Fibroblast of pulmonary artery (primary cell): Measurements from ENCODE around the gene SLC6A6.

Experiments used
- DNase-seq: peaks from one replicate; pipeline ENCODE4 v3.0.0-alpha.2; 2010; ENCODE audit warnings: low read depth
- H3K4me3 ChIP-seq: replicated peaks from 2 replicates; pipeline ENCODE4 v1.5.1; 2011; ENCODE audit warnings: low read depth, mild to moderate bottlenecking, control low read depth, low read length, moderate library complexity
- CTCF ChIP-seq: IDR thresholded peaks from 2 replicates; pipeline ENCODE4 v1.5.1; 2011; ENCODE audit warnings: mild to moderate bottlenecking, control low read depth, low read length, inconsistent platforms; ENCODE audit errors: missing control alignments

Gene SLC6A6

GRCh38 chr3:14534516-14535191 is 132.2 kb downstream of the SLC6A6 start:
- DNase-seq, result no peak
- no peak overlapping the region for H3K4me3 ChIP-seq
- no peak for TF ChIP-seq CTCF

- TF ChIP-seq CTCF, result no peak
- H3K4me3 ChIP-seq, result no peak overlapping the region
- no peak for DNase-seq
Measured at GRCh38 chr3:14535616-14536015, 133.2 kb downstream of the SLC6A6 start.

GRCh38 chr3:14536055-14536815 is 133.8 kb downstream of the SLC6A6 start:
- H3K4me3 ChIP-seq, result no peak overlapping the region
- DNase-seq, result no peak
- no peak for TF ChIP-seq CTCF

GRCh38 chr3:14536837-14537589 is 134.6 kb downstream of the SLC6A6 start:
- no peak for DNase-seq
- no peak overlapping the region for H3K4me3 ChIP-seq
- TF ChIP-seq CTCF, result no peak

GRCh38 chr3:14537590-14538450 is 135.4 kb downstream of the SLC6A6 start:
- no peak overlapping the region for H3K4me3 ChIP-seq
- no peak for DNase-seq
- TF ChIP-seq CTCF, result no peak

- H3K4me3 ChIP-seq, result no peak overlapping the region
- no peak for TF ChIP-seq CTCF
- DNase-seq, result no peak
Measured at GRCh38 chr3:14538451-14539088, 136.2 kb downstream of the SLC6A6 start.
